HFFc6 (cell line): ENCODE data around the gene TMEM120B. TPM values are rescaled to one million over a fixed set of nuclear protein-coding genes. Genes with fewer than 3 reads are reported as not detected.
"Not testable (repeated sequence)": the region's sequence is repeated elsewhere in the genome, so short reads cannot be mapped to it uniquely, and the experiment has no call there.

Source experiments
- DNase-seq: peaks from one replicate; pipeline ENCODE4 v3.0.0-alpha.2; 2018
- H3K27ac Mint-ChIP-seq: 2 replicates; pipeline ENCODE4 v1.8.0; 2020; ENCODE audit warnings: mild to moderate bottlenecking, mixed read lengths
- H3K27me3 Mint-ChIP-seq: 2 replicates; pipeline ENCODE4 v1.8.0; 2021; ENCODE audit warnings: mild to moderate bottlenecking, moderate library complexity, mixed read lengths; ENCODE audit not compliant: insufficient read depth
- H3K36me3 Mint-ChIP-seq: 2 replicates; pipeline ENCODE4 v1.8.0; 2021; ENCODE audit warnings: low read depth, mixed read lengths
- H3K4me1 Mint-ChIP-seq: 2 replicates; pipeline ENCODE4 v1.8.0; 2020; ENCODE audit warnings: low read depth, mixed read lengths
- H3K4me3 Mint-ChIP-seq: 2 replicates; pipeline ENCODE4 v1.8.0; 2020; ENCODE audit warnings: mild to moderate bottlenecking, moderate library complexity, mixed read lengths
- H3K9me3 Mint-ChIP-seq: 2 replicates; pipeline ENCODE4 v1.8.0; 2020; ENCODE audit warnings: mild to moderate bottlenecking, mixed read lengths
- CTCF ChIP-seq: fragments of 200-600 bp; sonication (generic); IDR thresholded peaks from 2 replicates; pipeline ENCODE4 v1.5.0; 2021; ENCODE audit warnings: antibody characterized with exemption, mild to moderate bottlenecking
- total RNA-seq, 6 experiments: library from RNA; stranded (reverse); fragmentation: NEBNext Ultra II Directional; extraction: Animal tissue kit (Norgen Biotek cat#: 25700); gene quantifications; 2 replicates in 1 of 6; 3 replicates in 5 of 6; pipeline ENCODE4 v1.2.3, GENCODE V29; 2021

Gene TMEM120B
- total RNA-seq, 6 experiments from 2014 or later, result 9.7 to 13.8 (median 12.6) TPM

GRCh38 chr12:121711361-121712189 is 977 bp upstream of the TMEM120B start:
- TF ChIP-seq CTCF, result no peak
- peak; percentile 34 for DNase-seq
- peaks cover 7% of the 10 kb centered on the region for H3K27me3 Mint-ChIP-seq
- H3K36me3 Mint-ChIP-seq, result peaks cover 5% of the 10 kb centered on the region; the same call in 1 of the 2 replicates
- H3K9me3 Mint-ChIP-seq, result no peaks in the 10 kb centered on the region; the same call in 1 of the 2 replicates
- H3K4me1 Mint-ChIP-seq, result peaks cover 61% of the 10 kb centered on the region
- H3K27ac Mint-ChIP-seq, result peak overlapping the region; percentile 93
- H3K4me3 Mint-ChIP-seq, result peak overlapping the region; percentile 99

GRCh38 chr12:121712190-121712460 is 427 bp upstream of the TMEM120B start:
- Mint-ChIP-seq H3K4me1 (peaks cover 67% of the 10 kb centered on the region), H3K9me3 (no peaks in the 10 kb centered on the region; the same call in 1 of the 2 replicates), H3K4me3 (peak overlapping the region; percentile 99), H3K27ac (peak overlapping the region; percentile 93), H3K27me3 (peaks cover 7% of the 10 kb centered on the region), H3K36me3 (peaks cover 5% of the 10 kb centered on the region; the same call in 1 of the 2 replicates)
- TF ChIP-seq CTCF, result no peak
- DNase-seq, result peak; percentile 25

- DNase-seq, result no peak
- Mint-ChIP-seq H3K36me3 (peaks cover 5% of the 10 kb centered on the region; the same call in 1 of the 2 replicates), H3K9me3 (no peaks in the 10 kb centered on the region; the same call in 1 of the 2 replicates), H3K27ac (peak overlapping the region; percentile 70), H3K4me3 (peak overlapping the region; percentile 99), H3K27me3 (peaks cover 7% of the 10 kb centered on the region), H3K4me1 (peaks cover 72% of the 10 kb centered on the region)
- TF ChIP-seq CTCF, result no peak
Observed at GRCh38 chr12:121713257-121713777, 765 bp downstream of the TMEM120B start.

GRCh38 chr12:121713793-121714192 is 1.2 kb downstream of the TMEM120B start:
- peaks cover 72% of the 10 kb centered on the region for H3K4me1 Mint-ChIP-seq
- no peak for TF ChIP-seq CTCF
- peak overlapping the region; percentile 56; the same call in 1 of the 2 replicates for H3K27ac Mint-ChIP-seq
- H3K36me3 Mint-ChIP-seq, result peaks cover 5% of the 10 kb centered on the region; the same call in 1 of the 2 replicates
- H3K27me3 Mint-ChIP-seq, result peaks cover 7% of the 10 kb centered on the region
- H3K9me3 Mint-ChIP-seq, result no peaks in the 10 kb centered on the region; the same call in 1 of the 2 replicates
- DNase-seq, result no peak
- H3K4me3 Mint-ChIP-seq, result peak overlapping the region; percentile 99

- H3K36me3 Mint-ChIP-seq, DNase-seq, H3K9me3 Mint-ChIP-seq, H3K27me3 Mint-ChIP-seq: not testable (repeated sequence)
- H3K27ac Mint-ChIP-seq, result peak overlapping the region; percentile 51
- H3K4me3 Mint-ChIP-seq, result peak overlapping the region; percentile 38; the same call in 1 of the 2 replicates
- H3K4me1 Mint-ChIP-seq, result peaks cover 67% of the 10 kb centered on the region
Observed at GRCh38 chr12:121715055-121715454, 2.5 kb downstream of the TMEM120B start.
